Colonic mucosa (tissue), 4 donors: ENCODE results near the gene KRT37. TPM values are rescaled to one million over a fixed set of nuclear protein-coding genes. Genes with fewer than 3 reads are reported as not detected.

ENCODE experiments used
- DNase-seq: peaks from one replicate; pipeline ENCODE4 v3.0.0-alpha.2; 2020
- H3K27ac ChIP-seq: fragments of 200-600 bp; one replicate; pipeline ENCODE4 v1.8.0; 2021
- H3K27me3 ChIP-seq: fragments of 200-600 bp; one replicate; pipeline ENCODE4 v1.8.0; 2021
- H3K36me3 ChIP-seq: fragments of 200-600 bp; one replicate; pipeline ENCODE4 v1.8.0; 2021
- H3K4me1 ChIP-seq: fragments of 200-600 bp; one replicate; pipeline ENCODE4 v1.8.0; 2021; ENCODE audit warnings: mild to moderate bottlenecking
- H3K4me3 ChIP-seq: fragments of 200-600 bp; one replicate; pipeline ENCODE4 v1.8.0; 2021
- H3K9ac ChIP-seq, 2 donors: one replicate each; pipeline ENCODE4 v1.7.0; 2013; ENCODE audit warnings: control low read depth in 2 of 2, low read depth in 2 of 2, low read length in 2 of 2
- H3K9me3 ChIP-seq: fragments of 200-600 bp; one replicate; pipeline ENCODE4 v1.8.0; 2021
- intact Hi-C: fragments of 100-400 bp; cut with DNase I; formaldehyde crosslinking; loops from one replicate; pipeline ENCODE4 v1.14.1; 2022
- total RNA-seq, 2 donors: library from RNA; stranded (reverse); fragmentation: NEBNext Ultra II Directional in 1 of 2; extraction: Animal tissue kit (Norgen Biotek cat#: 25700) in 1 of 2; gene quantifications; one replicate each; pipeline ENCODE4 v1.2.1, GENCODE V29; 2021
- TF ChIP-seq, protein P1 (sequence below): fragments of 200-600 bp; IDR thresholded peaks from one replicate; pipeline ENCODE4 v1.8.0; 2022; ENCODE audit warnings: antibody characterized with exemption, mild to moderate bottlenecking
- donor health status: healthy.
- donor health status: DM: no; HTN: no; CAD: no.
- donor health status: DM: no; HTN: no; CAD: no.

The KRT37 gene
- not detected for total RNA-seq

- Histone ChIP-seq H3K4me1 (no peaks in the 10 kb centered on the region), H3K4me3 (no peak within 1 kb of the TSS), H3K36me3 (no peaks in the 10 kb centered on the region), H3K27me3 (no peaks in the 10 kb centered on the region), H3K9me3 (no peaks in the 10 kb centered on the region), H3K9ac (no peak within 1 kb of the TSS), H3K27ac (no peak within 1 kb of the TSS)
- DNase-seq, result no peak
- TF ChIP-seq, protein P1, sequence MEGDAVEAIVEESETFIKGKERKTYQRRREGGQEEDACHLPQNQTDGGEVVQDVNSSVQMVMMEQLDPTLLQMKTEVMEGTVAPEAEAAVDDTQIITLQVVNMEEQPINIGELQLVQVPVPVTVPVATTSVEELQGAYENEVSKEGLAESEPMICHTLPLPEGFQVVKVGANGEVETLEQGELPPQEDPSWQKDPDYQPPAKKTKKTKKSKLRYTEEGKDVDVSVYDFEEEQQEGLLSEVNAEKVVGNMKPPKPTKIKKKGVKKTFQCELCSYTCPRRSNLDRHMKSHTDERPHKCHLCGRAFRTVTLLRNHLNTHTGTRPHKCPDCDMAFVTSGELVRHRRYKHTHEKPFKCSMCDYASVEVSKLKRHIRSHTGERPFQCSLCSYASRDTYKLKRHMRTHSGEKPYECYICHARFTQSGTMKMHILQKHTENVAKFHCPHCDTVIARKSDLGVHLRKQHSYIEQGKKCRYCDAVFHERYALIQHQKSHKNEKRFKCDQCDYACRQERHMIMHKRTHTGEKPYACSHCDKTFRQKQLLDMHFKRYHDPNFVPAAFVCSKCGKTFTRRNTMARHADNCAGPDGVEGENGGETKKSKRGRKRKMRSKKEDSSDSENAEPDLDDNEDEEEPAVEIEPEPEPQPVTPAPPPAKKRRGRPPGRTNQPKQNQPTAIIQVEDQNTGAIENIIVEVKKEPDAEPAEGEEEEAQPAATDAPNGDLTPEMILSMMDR, result no peak
- intact Hi-C loops, result no loop called here
Observed at GRCh38 chr17:41424111-41424635, at the start of gene KRT37. Gene KRT37, minus strand, starts transcription at chr17:41424585. Its CDS starts 62 bp downstream, at chr17:41424523.

DNA sequence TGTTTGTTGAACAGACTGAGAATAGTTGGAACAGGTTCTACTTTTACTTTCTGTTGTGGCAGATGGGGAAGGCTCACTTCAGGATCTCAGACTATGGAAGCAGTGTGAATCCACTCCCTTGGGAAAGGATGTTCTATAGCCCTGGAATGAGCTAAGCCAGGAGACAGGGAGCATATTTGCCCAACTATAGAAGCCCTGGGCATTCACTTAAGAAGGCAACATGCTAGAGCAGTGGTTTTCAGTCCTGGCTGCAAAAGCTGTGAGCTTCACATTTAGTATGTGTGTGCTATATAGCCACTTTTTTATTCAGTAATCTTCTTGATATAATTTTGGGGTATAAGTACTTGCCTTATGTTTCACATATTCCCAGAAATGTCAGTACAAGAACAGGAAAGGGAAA lies 44.0 kb upstream of the KRT37 start:
- no peak for DNase-seq
- Histone ChIP-seq H3K27ac (no peak overlapping the region), H3K36me3 (no peaks in the 10 kb centered on the region), H3K9me3 (no peaks in the 10 kb centered on the region), H3K27me3 (no peaks in the 10 kb centered on the region), H3K4me1 (no peaks in the 10 kb centered on the region), H3K4me3 (no peak overlapping the region), H3K9ac (no peak overlapping the region)
- TF ChIP-seq, protein P1, result no peak
- intact Hi-C loops, result no loop called here

- TF ChIP-seq, protein P1, result no peak
- DNase-seq, result no peak
- no peaks in the 10 kb centered on the region for H3K4me1 ChIP-seq
- intact Hi-C loops, result no loop called here
- no peaks in the 10 kb centered on the region for H3K9me3 ChIP-seq
- H3K36me3 ChIP-seq, result no peaks in the 10 kb centered on the region
- H3K27me3 ChIP-seq, result no peaks in the 10 kb centered on the region
- no peak overlapping the region for H3K27ac ChIP-seq
- no peak overlapping the region for H3K9ac ChIP-seq
- no peak overlapping the region for H3K4me3 ChIP-seq
Observed at GRCh38 chr17:41467561-41467960, 43.2 kb upstream of the KRT37 start.

DNA sequence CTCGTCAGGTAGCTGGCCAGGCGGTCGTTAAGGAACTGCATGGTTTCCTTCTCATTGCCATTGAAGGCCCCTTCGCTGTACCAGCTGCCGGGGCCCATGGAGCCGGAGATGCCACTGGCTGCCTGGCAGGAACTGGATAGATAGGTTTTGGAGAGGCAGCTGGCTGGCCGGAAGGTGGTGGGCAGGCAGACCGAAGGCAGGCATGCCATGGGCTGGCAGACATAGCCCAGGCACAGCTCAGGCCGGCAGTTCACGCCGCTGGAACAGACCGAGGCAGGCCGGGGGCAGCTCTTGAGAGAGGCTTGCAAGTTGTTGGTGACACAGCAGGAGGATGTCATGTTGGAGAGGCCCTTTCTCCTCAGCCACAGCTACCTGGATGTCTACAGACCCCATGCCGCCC lies 42.6 kb upstream of the KRT37 start, which contains the start of gene KRT32:
Gene KRT32, minus strand, starts transcription at position 399 of the 400 bp plus-strand sequence. Its CDS starts 61 bp downstream, at position 338.
- H3K4me1 ChIP-seq, result no peaks in the 10 kb centered on the region
- H3K36me3 ChIP-seq, result no peaks in the 10 kb centered on the region
- DNase-seq, result no peak
- H3K27ac ChIP-seq, result no peak within 1 kb of the TSS
- H3K4me3 ChIP-seq, result no peak within 1 kb of the TSS
- TF ChIP-seq, protein P1, result no peak
- H3K9me3 ChIP-seq, result no peaks in the 10 kb centered on the region
- intact Hi-C loops, result no loop called here
- H3K27me3 ChIP-seq, result no peaks in the 10 kb centered on the region
- no peak within 1 kb of the TSS for H3K9ac ChIP-seq

DNA sequence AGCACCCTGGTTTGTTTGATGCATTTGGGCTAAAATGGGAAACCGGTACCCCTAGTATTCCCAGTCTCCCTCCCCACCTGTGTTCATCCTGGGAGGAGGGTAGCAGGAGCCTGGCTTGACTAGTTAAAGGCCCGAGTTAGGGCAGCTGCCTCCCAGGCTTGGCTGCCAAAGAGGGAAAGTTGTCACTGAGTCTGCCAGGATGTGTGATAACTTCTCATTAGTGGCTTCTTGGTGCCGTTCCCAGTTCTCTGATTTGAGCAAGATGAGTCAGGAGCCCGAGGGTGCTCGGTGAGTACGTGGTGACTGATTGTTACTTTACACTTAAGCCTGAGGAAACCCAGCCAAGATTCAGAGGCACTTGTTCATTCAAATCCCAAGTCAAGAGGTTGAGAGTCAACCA lies 40.3 kb upstream of the KRT37 start:
- Histone ChIP-seq H3K4me3 (no peak overlapping the region), H3K9me3 (no peaks in the 10 kb centered on the region), H3K36me3 (no peaks in the 10 kb centered on the region), H3K9ac (no peak overlapping the region), H3K27ac (no peak overlapping the region), H3K27me3 (no peaks in the 10 kb centered on the region), H3K4me1 (no peaks in the 10 kb centered on the region)
- TF ChIP-seq, protein P1, result no peak
- DNase-seq, result no peak
- intact Hi-C loops, result no loop called here
